ENCODE measurements around the gene PSAP.

GRCh38 chr10:71891437-71891836 is 40.4 kb upstream of the PSAP start:
- TF ChIP-seq POLR2A (IDR thresholded peaks at IDR 0.05; ENCODE audit: low read length) (no peak), GATA1 (IDR thresholded peaks at IDR 0.05; ENCODE audit: low read depth, low read length) (no peak)
